SU-DHL-6 (cell line): ENCODE measurements around the gene TCF4.

Source experiments
- EZH2phosphoT487 ChIP-seq: fragments of 200-600 bp; sonication (generic), shearing (Covaris generic); conservative IDR thresholded peaks from 2 replicates; pipeline ENCODE4 v1.6.1; 2018; ENCODE audit warnings: mild to moderate bottlenecking, antibody characterized with exemption, low read length, moderate library complexity, mixed read lengths
- TF ChIP-seq, protein P1 (sequence below): fragments of 200-600 bp; sonication (generic); IDR thresholded peaks from one replicate; pipeline ENCODE4 v1.5.1; 2017; ENCODE audit warnings: antibody characterized with exemption, mild to moderate bottlenecking, low read length, moderate library complexity; ENCODE audit not compliant: insufficient read depth, poor library complexity, severe bottlenecking

DNA sequence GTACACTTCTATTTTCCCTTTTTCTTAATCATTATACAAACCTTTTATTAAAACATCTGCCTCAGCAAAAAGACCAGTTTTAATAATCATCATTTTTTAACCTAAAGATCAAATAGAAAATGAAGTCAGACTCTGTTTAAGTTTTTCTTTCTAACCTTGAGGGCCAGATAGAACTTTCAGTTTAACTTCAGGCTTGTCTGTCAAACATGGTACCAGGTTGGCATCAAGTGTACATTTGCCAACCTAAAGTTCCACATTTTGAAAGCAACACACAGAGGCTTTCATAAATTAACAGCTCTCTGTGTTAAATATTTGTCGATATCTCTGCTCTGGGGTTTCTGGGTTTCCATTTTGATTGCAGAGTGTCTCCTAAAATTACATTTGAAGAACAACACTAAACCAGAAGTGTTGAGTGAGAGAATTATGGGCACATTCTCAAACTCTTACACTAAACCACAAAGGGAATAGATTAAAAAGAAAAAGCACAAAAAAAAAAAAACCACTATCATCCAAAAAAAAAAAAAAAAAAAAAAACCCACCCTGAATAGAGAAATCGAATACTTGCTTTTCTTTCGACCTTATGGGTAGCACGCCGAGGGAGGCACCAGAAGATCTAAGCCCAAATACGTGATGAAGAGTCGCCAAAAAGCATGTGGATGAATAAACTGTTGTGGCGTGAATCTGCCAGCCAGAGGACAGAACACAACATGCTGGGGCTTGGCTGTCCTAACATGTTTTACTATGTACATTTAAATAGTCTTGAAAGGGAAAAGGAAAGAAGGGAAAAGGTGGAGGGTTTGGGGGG, 166.2 kb downstream of the TCF4 start:
- TF ChIP-seq, protein P1, sequence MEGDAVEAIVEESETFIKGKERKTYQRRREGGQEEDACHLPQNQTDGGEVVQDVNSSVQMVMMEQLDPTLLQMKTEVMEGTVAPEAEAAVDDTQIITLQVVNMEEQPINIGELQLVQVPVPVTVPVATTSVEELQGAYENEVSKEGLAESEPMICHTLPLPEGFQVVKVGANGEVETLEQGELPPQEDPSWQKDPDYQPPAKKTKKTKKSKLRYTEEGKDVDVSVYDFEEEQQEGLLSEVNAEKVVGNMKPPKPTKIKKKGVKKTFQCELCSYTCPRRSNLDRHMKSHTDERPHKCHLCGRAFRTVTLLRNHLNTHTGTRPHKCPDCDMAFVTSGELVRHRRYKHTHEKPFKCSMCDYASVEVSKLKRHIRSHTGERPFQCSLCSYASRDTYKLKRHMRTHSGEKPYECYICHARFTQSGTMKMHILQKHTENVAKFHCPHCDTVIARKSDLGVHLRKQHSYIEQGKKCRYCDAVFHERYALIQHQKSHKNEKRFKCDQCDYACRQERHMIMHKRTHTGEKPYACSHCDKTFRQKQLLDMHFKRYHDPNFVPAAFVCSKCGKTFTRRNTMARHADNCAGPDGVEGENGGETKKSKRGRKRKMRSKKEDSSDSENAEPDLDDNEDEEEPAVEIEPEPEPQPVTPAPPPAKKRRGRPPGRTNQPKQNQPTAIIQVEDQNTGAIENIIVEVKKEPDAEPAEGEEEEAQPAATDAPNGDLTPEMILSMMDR = no peak
- no peak for TF ChIP-seq EZH2phosphoT487
